Pulmonary artery endothelial cell (primary cell): Measurements from ENCODE around the gene BMPER. TPM values are rescaled to one million over a fixed set of nuclear protein-coding genes. Genes with fewer than 3 reads are reported as not detected.
"Not testable (repeated sequence)": the region's sequence is repeated elsewhere in the genome, so short reads cannot be mapped to it uniquely, and the experiment has no call there.

ENCODE experiments used
- DNase-seq: peaks from one replicate; pipeline ENCODE4 v3.0.0-alpha.2; 2011; ENCODE audit warnings: low read depth, low spot score
- total RNA-seq: library from RNA; depleted of rRNA; stranded (reverse); fragments of >200 nt; gene quantifications from 2 replicates; pipeline ENCODE4 v1.2.3, GENCODE V29; 2014

BMPER gene
- total RNA-seq, 1 donor from 2014 or later, result 0.46 TPM

- DNase-seq, result no peak
These were observed 260.7 kb downstream of the BMPER start for GRCh38 chr7:34165927-34166550.

GRCh38 chr7:34168013-34168412, 262.7 kb downstream of the BMPER start:
- DNase-seq, result no peak

GRCh38 chr7:34174688-34175616, 269.6 kb downstream of the BMPER start:
- not testable (repeated sequence) for DNase-seq

- no peak for DNase-seq
These were observed 270.5 kb downstream of the BMPER start for GRCh38 chr7:34175837-34176236.

- no peak for DNase-seq
These were observed 272.1 kb downstream of the BMPER start for GRCh38 chr7:34177476-34177875.

- DNase-seq, result no peak
These were observed 276.1 kb downstream of the BMPER start for GRCh38 chr7:34181271-34181958.

GRCh38 chr7:34184466-34184865, 279.1 kb downstream of the BMPER start:
- DNase-seq, result no peak

- DNase-seq, result no peak
These were observed 282.5 kb downstream of the BMPER start for GRCh38 chr7:34187798-34188307.

- DNase-seq, result no peak
These were observed 283.7 kb downstream of the BMPER start for GRCh38 chr7:34189031-34189430.

GRCh38 chr7:34190299-34190698, 285.0 kb downstream of the BMPER start:
- no peak for DNase-seq

GRCh38 chr7:34191162-34191561, 285.8 kb downstream of the BMPER start:
- DNase-seq, result no peak

- DNase-seq, result no peak
These were observed 286.6 kb downstream of the BMPER start for GRCh38 chr7:34191771-34192479.

- no peak for DNase-seq
These were observed 287.6 kb downstream of the BMPER start for GRCh38 chr7:34192906-34193305.

GRCh38 chr7:34198231-34198641, 292.9 kb downstream of the BMPER start:
- no peak for DNase-seq
